A172 (cell line): ENCODE data around the gene SYCP3. TPM values are rescaled to one million over a fixed set of nuclear protein-coding genes. Genes with fewer than 3 reads are reported as not detected.
"Not testable (repeated sequence)": the region's sequence is repeated elsewhere in the genome, so short reads cannot be mapped to it uniquely, and the experiment has no call there.

Experiments
- DNase-seq: peaks from one replicate; pipeline ENCODE4 v3.0.0-alpha.2; 2015; ENCODE audit warnings: low spot score
- total RNA-seq: library from RNA; depleted of rRNA; stranded (reverse); fragments of >200 nt; shearing (Covaris generic); gene quantifications from 2 replicates; pipeline ENCODE4 v1.2.3, GENCODE V29; 2014

Gene SYCP3
- total RNA-seq, 1 experiment from 2014 or later = not detected

DNA sequence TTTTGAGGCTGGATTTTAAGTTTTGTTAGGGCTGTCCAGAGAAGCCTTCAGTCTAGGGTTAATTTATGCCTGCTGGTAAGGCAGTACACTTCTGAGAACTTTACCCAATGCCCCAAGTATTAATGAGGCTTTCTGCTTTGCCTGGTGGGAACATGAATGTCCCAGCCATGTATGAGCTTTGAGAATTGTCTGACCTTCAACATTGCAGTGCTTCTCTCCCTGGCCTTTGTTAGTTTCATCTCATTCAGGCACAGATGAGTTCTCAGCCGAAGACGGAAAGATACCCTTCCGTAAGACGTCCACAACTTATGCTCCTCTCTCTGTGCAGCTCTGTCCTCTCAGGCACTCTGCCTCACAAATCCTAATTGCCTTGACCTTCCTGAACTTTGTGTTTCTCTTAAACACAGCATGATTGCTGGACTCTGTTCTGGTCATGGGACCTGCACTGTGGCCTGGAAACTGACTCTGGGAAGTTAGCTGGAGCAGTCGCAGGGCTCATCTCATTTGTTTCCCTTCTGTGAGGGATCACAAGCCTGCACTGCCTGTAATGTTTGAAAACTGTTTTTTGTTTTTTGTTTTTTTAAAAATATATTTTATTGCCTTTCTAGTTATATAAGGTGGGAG, 26.1 kb downstream of the SYCP3 start:
- DNase-seq = no peak

DNA sequence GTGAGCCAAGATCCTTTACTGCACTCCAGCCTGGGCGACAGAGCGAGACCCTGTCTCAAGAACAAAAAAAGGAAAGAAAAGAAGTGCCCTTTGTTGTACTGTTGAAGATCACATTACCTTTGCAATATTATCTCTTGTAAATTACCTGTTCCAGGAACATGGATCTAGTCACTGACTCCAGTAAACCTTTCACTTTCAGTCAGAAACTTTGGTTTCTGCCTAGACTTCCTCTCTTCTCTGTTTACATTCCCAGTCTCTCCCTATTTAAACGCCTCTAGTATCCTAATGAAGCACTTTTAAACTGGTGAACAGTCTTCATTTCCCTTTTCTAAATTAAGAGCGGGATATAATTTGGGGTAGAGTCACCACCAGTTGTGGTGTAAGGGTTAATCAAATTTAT, 29.0 kb downstream of the SYCP3 start:
- no peak for DNase-seq

DNA sequence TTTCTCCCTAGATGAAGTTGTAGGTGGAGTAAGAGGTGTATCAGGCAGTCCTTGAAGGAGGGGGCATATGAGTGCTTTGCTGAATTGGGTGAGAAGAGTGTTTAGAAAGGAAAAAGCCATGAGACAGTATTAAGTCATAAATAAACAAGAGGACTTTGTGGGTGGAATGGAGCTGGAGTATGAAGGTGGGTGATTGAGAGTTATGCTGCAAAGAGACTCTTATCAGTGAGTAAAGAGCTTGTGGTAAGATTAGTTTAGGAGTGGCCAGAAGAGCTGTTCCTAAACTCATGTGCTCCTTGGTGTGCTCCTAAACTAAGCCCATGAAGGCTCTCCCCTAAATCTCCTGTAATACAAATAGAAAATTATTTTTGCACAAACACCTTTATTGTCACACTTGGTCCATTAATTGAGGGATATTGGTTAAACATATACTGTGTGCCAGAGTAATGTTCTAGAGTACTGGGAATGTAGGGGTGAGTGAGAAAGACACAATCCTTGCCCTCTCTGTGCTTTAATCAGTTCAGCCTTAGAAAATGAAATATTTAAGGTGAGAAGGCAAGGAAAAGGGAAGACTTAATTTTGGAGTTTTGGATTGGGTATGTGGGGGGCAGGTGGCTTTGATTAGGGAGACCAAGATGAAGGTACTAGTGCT, 32.0 kb downstream of the SYCP3 start:
- DNase-seq = peak; percentile 18

DNA sequence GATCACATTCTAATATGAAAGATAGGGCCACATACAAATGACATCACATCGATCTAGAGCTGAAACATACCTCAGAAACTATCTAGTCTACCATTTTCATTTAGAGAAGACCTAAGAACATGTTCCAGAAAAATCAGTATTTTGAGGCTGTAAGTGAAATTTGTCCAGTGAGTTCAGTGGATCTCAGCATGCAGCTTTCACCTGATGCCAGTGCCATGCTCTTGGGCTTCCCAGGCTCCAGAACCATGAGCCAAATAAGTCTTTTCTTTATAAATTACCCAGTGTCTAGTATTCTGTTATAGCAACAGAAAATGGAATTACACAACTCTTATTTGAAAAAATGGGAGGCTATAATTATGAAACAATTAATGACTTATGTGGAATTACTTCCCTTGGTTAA, 32.9 kb downstream of the SYCP3 start:
- DNase-seq = no peak

DNA sequence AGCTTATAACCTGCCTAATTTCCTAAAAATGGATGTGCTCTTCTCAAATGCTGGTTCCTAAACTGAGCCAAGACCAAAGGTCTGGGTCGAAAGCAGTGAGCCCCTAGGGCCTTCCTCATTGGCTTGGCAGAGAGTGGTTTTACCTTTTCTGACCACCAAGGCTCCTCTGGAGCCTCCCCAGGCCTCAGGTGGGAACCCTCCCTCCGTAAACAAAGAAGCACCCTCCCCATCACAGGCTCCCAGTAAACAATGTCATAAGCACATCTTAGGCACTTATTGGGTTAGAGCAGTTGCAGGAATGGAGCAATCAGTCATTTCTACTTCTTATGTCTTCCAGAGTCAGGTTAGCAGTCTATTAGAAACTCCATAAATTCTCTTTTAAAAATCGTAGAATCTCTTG, 35.8 kb downstream of the SYCP3 start:
- DNase-seq = no peak

DNA sequence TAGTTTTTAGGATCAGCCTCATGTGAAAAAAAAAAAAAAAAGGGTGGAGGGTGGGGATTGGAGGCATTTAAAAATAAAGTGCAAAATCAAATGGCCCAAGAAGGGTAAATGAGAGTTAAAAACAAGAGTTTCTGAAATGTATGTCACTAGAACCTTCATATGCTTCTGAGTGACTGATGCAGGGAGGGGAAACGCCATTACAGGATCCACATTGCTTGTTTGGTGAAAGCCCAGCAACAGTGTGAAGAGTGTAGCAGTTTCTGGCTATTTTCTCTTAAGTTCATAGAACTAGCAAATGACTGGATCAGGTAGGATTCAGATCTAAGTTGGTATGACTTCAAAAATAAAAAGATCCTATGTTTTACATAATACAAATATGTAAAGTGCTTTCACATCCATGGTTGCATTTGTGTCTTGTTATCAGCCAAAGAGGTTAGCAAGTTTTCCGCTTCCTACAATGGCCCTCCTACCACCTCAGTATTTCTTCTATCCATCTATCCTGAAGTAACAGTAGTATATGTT, 38.9 kb downstream of the SYCP3 start:
- no peak for DNase-seq

DNA sequence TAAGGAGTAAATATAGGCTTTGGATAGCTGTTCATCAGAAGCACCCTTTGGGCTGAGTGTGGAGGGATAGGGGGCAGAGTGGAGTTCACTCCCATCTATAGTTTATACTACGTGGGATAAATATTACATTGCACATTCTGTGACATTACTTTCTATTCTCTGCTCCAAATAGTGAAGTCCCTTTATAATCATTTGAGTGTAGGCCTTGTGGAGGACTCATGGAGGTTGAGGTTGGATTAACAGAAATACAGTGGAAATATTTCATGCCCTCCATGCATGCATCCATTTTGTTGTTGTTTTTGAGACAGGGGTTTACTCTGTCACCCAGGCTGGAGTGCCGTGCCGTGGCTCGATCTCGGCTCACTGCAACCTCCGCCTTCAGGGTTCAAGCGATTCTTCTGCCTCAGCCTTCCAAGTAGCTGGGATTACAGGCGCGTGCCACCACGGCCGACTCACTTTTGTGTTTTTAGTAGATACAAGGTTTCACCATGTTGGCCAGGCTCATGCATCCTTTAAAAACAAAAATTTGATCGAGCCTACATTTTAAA, 40.4 kb downstream of the SYCP3 start:
- DNase-seq = peak; percentile 5

DNA sequence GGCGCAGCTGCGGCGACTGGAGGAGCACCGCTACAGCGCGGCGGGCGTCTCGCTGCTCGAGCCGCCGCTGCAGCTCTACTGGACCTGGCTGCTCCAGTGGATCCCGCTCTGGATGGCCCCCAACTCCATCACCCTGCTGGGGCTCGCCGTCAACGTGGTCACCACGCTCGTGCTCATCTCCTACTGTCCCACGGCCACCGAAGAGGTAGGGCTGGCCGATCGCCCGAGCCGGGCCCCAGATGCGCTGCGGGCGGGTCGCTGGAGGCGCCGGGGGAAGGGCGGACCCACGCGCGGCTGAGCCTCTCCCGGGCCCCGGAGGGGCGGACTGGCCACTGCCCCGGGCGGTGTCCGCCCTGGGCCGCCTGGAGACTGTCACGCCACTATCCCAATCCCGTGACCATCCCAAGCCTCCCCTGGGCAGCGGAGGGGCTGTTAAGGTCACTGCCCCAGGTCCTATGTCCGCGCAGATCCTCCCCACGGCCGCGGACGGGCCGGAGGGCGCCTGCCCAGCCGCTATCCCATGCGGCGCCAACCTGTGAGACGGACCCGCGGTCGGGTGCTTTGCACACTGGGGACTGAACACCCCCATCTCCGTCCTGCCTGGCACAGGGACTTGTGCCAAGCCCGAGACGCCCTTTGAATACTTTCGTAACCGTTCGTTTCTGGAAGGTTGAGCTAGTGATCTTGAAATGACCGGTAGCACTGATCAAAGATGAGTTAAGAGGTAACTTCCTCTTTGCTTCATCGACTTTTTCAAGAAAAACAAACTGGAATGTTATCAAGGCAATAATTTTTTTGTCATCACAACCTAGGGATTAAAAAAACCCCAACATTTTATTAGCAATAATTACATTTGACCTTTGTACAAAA, 41.1 kb downstream of the SYCP3 start:
- peak; percentile 10 for DNase-seq

DNA sequence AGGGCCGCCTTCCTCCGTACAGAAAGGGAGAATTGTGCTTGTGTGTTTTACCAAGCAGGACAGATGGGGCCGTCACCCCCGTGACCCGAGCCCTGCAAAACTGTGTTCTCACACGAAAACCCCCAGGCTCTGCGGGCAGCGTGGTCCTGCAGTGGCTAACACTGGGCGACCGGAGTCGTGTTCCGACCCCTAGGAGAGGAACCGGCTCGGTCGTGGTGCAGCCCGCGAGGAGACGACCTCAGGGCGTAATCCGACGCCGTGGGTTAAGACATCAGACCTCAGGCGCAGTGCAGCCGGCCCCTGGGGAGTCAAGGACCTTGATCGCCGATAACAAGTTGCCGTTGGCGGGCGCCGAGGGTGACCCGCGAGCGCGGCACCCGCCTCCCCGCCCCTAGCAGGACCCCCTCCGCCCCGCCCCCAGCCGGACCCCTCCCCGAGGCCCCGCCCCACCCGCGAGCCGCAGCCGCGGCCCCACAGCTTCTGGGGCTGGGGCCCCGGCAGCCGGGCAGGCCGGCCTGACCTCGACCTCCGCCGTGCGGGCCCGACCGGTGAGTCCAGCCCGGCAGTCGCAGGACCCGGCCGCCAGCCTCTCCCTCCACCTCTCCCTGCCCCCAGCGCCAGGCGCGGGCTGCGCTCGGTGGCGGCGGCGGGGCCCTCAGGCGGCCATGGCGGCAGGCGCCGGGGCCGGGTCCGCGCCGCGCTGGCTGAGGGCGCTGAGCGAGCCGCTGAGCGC, 41.9 kb downstream of the SYCP3 start, which contains the start of gene CHPT1:
Gene CHPT1 (plus strand): TSS at position 444 of the 733 bp plus-strand sequence. CDS start 222 bp downstream, at position 666.
- DNase-seq = no peak

DNA sequence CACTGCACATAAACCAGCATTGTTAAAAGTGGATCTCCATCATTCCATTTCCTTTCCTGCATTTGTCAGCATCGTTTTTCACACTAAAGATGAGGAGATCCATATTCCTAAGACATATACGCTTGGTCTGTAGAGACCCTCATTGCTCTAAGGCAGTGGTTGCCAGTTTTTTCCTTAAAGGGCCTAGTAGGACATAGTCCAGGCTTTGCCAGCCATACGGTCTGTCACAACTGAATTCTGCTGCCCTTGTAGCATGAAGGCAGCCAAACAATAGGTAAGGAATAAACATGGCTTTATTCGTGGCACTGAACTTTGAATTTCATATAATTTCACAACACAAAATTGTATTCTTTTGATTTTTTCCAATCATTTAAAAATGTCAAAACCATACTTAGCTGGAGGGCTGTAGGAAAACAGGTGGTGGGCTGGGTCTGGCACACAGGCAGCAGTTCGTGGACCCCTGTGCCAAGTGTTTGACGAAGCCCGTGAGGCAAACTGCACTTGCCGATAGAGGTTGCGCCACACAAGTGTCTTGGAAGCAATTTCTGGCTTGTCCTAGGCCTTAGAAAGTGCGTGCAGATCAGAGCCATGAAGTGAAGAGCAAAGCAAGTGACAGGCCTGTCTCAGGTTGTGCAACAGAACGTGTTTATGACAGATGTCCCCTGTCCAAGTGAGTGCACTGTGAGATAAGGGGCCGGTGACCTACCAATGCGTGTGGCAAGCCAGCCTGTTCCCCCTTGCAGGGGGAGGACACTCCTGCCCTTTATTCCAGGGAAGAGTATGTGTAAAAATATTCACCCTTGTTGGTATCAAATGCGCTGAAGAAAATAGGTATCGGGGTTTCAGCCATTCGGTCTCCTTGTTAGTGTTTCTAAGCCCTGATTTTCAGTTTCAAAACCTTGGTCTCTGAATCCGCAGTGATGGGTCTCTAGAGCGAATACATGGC, 42.7 kb downstream of the SYCP3 start:
- no peak for DNase-seq

DNA sequence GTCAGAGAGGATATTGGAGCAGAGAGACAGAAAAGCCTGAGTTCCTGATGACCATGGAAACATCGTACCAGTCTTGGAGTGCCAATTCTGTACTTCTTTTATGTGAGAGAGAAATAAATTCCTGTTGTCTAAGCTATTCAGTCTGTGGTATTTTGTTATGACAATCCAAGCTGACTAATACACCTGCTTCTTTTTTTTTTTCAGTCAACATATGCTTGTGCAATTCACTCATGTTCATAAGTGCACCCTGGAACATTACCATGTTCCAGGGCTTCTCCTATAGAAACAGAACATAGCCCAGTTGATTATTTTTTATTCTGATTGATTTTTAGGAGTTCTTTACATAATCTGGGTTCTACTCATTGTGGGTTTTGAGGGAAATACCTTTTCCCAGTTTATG, 43.6 kb downstream of the SYCP3 start:
- no peak for DNase-seq

DNA sequence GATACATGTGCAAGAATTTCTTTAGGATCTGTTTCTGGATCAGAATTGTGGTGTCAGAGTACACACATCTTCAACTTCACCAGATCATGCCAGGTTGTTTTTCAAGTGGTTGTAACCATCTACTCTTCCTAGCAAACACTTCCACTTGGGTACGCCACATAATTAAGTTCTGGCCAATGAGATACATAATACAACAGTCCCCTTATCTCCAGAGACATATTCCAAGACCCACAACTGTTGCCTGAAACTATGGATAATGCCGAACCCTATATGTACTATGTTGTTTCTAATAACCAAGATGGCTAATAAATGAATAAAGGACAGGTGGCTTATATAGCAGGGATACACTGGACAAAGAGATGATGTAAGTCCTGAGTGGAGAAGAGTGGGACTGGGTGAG, 44.3 kb downstream of the SYCP3 start:
- DNase-seq = no peak

DNA sequence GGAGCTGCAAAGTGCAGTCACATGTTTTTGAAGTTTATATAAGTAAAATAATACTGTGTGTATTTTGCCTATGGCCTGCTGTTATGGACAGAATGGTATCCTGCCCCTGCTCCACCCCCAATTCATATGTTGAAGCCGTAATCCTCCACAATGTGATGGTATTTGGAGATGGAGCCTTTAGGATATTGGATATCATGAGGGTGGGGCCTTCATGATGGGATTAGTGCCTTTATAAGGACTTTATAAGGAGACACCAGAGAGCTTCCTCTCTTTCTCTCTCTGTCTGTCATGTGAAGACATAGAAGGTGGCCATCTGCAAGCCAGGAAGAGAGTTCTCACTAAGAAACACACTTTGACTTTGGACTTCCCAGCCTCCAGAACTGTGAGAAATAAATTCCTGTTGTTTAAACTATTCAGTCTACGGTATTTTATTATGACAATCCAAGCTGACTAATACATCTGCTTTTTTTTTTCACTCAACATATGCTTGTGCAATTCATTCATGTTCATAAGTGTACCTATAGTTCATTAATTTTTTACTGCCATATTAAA, 44.9 kb downstream of the SYCP3 start:
- no peak for DNase-seq

DNA sequence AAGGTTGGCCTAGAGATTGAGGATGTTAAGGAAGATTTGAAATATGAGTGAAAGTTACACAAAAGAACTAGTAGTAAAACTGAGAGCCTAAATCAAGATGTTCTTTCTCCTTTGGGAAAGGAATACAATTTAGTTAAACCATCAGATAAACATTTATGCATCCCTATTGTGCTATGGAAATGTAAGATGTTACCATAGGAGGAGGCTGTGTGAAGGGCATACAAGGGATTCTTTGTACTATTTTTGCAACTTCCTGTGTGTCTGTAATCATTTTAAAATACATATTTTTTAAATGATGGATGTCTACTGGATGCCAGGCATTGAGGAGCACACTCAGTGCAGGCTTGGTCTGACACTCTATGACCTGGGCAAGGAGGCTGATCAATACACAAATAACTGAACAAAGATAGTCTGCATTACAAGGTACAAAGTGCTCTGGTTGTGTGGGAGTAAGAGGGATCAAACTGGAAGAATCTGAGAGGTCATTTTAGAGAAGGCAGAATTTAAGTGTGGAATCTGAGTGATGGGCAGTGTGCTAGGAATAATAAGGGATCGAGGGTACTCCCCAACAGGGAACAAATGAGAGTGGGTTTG, 47.7 kb downstream of the SYCP3 start:
- DNase-seq = no peak

DNA sequence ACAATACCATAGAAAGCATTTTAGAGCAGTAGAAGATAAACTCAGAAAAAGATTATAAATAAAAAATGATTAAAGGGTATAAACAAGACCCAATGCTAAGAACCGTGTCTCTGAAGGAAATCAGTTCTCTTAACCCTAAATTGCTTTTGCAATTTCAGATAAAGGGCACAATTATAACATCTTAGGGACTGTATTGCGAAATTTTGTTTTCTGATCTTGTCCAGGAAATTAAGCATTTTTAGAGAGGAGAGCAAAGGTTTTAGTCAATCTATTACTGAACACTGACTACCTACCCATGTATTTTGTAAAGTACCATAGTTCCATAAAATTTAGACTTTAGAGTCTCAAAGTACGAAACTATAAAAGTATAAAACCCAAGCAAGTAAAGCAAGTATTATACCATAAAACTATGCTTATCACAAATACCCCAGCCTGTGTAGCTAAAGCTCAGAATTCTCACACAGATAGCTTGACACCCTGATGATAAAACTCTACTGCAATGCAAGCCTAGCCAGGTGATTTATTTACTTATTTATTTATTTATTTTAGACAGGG, 48.6 kb downstream of the SYCP3 start:
- DNase-seq = no peak

DNA sequence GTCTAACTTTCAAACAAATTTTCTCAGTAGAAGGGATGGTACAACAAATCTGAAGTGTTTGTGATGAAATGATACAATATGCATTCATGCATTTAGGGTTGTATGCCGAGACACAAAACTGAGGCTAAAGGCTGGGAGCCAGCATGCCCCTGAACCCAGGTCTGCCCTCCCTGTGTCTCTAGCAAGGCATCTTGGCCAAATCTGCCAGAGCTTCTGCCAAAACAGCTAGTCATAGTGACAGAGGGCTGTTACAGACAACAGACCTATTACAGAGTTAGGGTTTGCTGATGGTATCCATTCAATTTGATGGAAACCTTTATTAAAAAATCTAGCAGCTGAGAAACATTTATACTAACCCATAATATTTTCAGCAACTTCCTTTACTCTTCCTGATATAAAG, 53.1 kb downstream of the SYCP3 start:
- DNase-seq = no peak

DNA sequence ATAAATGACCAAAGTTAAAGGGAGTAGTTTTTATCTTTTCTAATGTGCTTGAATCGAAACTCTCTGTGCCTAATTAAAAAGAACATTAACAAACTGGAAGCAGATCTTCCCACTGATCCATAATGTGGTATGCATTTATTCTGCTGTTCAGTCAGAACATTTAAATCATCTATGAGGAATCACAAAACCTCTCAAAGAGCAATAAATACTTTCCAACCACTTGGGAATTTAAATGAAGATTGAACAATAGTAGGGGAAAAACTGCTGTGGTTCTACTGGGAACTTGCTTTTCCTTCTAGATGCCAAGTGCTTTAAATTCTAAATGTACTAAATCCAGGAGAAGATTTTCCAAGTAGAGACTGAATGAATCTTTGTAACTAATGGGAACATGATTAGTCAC, 54.2 kb downstream of the SYCP3 start:
- DNase-seq = no peak

DNA sequence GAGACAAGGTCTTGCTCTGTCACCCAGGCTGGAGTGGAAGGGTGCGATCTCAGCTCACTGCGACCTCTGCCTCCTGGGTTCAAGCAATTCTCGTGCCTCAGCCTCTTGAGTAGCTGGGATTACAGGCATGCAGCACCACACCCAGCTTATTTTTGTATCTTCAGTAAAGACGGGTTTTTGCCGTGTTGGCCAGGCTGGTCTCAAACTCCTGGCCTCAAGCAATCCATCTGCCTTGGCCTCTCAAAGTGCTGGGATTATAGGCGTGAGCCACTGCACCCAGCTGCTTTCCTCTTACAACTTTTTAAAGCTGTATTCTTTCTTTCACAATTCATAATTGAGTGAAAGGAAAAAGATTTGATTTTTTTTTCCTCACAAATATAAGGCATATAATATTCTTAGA, 57.6 kb downstream of the SYCP3 start:
- DNase-seq = not testable (repeated sequence)

DNA sequence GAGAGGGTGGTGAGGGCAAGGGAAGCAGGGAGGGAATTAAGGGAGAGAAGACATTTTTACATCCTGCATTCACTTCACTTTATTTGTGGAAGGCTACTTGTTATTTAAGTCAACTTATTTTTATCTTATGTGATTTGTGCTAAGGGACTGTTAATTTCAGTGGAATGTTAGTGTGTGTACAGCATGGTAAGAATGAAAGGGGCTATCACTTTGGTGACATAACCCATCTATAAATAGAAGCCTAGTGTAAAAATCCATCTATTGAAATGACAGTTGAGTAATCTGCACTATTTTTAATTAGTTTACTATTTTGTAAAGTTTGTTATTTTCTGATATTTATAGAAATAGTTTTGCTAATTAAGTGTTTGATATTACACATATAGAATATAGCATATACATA, 58.6 kb downstream of the SYCP3 start:
- no peak for DNase-seq
